Activated CD4-positive, alpha-beta T cell treated with anti-CD3 and anti-CD28 coated beads, Interleukin-2, amount 10 ng/mL, durations not matched to agents 7 days and 5 days (primary cell): ENCODE data around the gene UPK3A. TPM values are rescaled to one million over a fixed set of nuclear protein-coding genes. Genes with fewer than 3 reads are reported as not detected.
A peak's percentile ranks its signal among the peaks of the same experiment; 100 is the strongest.

Experiments
- CTCF ChIA-PET: fragments of 350-600 bp; sonication (Branson Sonifier 250); formaldehyde crosslinking; loops from one replicate; lab custom pipeline; 2021; ENCODE audit warnings: antibody characterized with exemption; lab: Charles Lee
- POLR2A ChIA-PET: fragments of 350-600 bp; sonication (Branson Sonifier 250); formaldehyde crosslinking; loops from one replicate; lab custom pipeline; 2021; ENCODE audit warnings: antibody characterized with exemption; lab: Charles Lee
- DNase-seq: peaks from one replicate; pipeline ENCODE4 v3.0.0-alpha.2; 2020
- H3K27ac Mint-ChIP-seq: one replicate; pipeline ENCODE4 v1.8.0; 2021; ENCODE audit warnings: mild to moderate bottlenecking, moderate library complexity, mixed read lengths
- H3K27me3 Mint-ChIP-seq: one replicate; pipeline ENCODE4 v1.8.0; 2021; ENCODE audit warnings: mixed read lengths
- H3K36me3 Mint-ChIP-seq: one replicate; pipeline ENCODE4 v1.8.0; 2021; ENCODE audit warnings: low read depth, mixed read lengths
- H3K4me1 Mint-ChIP-seq: one replicate; pipeline ENCODE4 v1.8.0; 2021; ENCODE audit warnings: mixed read lengths
- H3K4me3 Mint-ChIP-seq: one replicate; pipeline ENCODE4 v1.8.0; 2021; ENCODE audit warnings: mild to moderate bottlenecking, moderate library complexity, mixed read lengths
- H3K9me3 Mint-ChIP-seq: one replicate; pipeline ENCODE4 v1.8.0; 2021; ENCODE audit warnings: mixed read lengths
- total RNA-seq, 2 experiments: library from RNA; stranded (reverse); gene quantifications; one replicate each; pipeline ENCODE4 v1.2.3, GENCODE V29; 2021

The UPK3A gene
- total RNA-seq, 2 experiments from 2014 or later = not detected

DNA sequence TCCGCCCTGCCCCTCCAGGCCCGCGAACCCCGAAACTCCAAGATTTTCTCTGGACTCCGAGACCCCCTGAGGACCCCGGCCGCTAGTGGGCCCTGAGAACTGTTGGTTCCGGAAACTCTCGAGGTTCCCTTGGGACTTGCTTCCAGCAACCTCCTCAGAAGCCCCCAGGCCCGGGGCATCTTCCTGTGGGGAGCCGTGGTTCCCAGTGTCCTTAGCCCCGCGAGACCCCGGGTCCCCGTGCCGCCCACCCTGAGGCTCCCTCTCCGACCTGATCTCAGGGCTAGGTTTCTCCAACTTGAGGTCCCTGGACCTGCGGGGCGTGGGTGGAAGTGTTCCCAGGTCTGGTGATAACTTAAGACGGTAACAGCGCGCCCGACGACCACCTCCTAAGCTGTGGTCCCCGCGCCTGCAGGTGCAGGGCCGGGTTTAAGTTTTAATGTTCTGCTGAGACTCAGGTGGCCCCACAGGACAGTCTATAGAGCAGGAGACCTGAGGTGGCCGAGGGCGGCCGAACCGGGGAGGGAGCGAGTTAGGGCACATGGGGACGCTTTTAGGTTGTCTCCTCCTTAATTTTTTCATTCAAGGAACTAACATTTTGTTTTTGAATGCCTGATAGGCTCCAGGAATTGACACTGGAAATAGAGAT is 25.7 kb downstream of the UPK3A start:
- CTCF ChIA-PET = no interaction called here
- DNase-seq = no peak
- H3K9me3 Mint-ChIP-seq = no peaks in the 10 kb centered on the region
- peak overlapping the region; percentile 80 for H3K27ac Mint-ChIP-seq
- peak overlapping the region; percentile 81 for H3K4me3 Mint-ChIP-seq
- peaks cover 58% of the 10 kb centered on the region for H3K4me1 Mint-ChIP-seq
- H3K36me3 Mint-ChIP-seq = peaks cover 15% of the 10 kb centered on the region
- H3K27me3 Mint-ChIP-seq = no peaks in the 10 kb centered on the region
- POLR2A ChIA-PET = no interaction called here

DNA sequence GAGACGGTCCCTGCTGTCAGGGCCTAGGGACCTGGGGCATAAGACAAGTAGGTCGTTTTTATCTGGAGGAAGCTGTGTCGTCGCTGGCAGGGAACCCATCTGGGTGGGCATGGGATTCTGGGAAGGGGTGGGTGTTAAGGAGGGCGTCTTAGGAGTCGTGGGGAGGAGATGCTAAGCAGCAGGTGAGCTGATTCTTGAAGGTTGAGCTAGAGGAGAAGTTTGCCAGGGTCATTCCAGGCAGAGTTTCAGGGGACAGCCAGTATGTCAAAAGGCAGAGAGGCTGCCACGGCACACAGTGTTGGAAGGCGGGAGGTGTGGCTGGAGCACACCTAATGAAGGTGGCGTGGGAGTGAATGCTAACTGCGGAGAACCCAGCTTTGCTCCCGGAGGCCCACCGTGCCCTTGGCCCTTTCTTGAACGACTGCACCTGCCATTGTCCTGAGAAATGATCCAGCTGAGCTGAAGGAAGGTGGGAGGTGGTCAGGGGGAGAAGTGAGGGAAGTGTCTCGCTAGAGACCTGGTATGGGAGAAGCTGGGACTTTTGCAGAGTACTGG is 26.3 kb downstream of the UPK3A start:
- DNase-seq = no peak
- H3K27ac Mint-ChIP-seq = peak overlapping the region; percentile 80
- H3K4me1 Mint-ChIP-seq = peaks cover 64% of the 10 kb centered on the region
- CTCF ChIA-PET = no interaction called here
- POLR2A ChIA-PET = no interaction called here
- peaks cover 15% of the 10 kb centered on the region for H3K36me3 Mint-ChIP-seq
- H3K4me3 Mint-ChIP-seq = peak overlapping the region; percentile 81
- H3K9me3 Mint-ChIP-seq = no peaks in the 10 kb centered on the region
- H3K27me3 Mint-ChIP-seq = no peaks in the 10 kb centered on the region

DNA sequence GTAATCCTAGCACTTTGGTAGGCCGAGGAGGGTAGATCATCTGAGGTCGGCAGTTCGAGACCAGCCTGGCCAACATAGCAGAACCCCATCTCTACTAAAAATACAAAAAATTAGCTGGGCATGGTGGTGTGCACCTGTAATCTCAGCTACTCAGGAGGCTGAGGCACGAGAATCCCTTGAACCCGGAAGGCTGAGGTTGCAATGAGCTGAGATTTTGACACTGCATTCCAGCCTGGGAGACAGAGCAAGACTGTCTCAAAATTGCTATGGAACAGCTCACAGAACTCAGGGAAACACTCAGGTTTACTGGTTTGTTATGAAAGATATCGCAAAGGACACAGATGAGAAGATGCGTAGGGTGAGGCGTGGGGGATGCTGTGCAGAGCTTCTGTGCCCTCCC is 27.7 kb downstream of the UPK3A start:
- ChIA-PET CTCF (interaction anchor here (0.9 kb wide), 1 partner anchor 10 kb away, joined by 3 read pairs; no protein-coding TSS in a partner anchor), POLR2A (no interaction called here)
- Mint-ChIP-seq H3K9me3 (no peaks in the 10 kb centered on the region), H3K4me3 (no peak overlapping the region), H3K4me1 (peaks cover 74% of the 10 kb centered on the region), H3K27ac (no peak overlapping the region), H3K36me3 (peaks cover 15% of the 10 kb centered on the region), H3K27me3 (no peaks in the 10 kb centered on the region)
- no peak for DNase-seq

DNA sequence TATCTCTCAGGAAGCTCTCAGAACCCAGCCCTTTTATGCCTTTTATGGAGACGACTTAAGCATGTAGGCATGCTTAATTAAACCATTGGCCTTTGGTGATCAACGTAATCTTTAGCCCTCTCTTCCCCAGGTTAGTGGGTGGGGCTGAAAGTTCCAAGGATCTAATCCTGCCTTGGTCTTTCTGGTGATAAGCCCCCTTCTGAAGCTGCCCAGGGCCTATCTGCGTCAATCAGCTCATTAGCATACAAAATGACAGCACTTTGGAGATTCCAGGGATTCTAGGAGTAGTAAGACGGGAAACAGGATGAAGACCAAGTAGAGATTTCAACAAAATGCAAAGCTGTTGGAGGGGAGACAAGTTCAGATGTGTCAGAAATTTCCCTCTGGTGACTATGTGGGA is 28.1 kb downstream of the UPK3A start:
- H3K9me3 Mint-ChIP-seq = no peaks in the 10 kb centered on the region
- no peak overlapping the region for H3K4me3 Mint-ChIP-seq
- H3K27me3 Mint-ChIP-seq = no peaks in the 10 kb centered on the region
- H3K27ac Mint-ChIP-seq = peak overlapping the region; percentile 19
- H3K36me3 Mint-ChIP-seq = peaks cover 15% of the 10 kb centered on the region
- H3K4me1 Mint-ChIP-seq = peaks cover 79% of the 10 kb centered on the region
- no peak for DNase-seq
- ChIA-PET CTCF (interaction anchor here (0.6 to 1.1 kb wide), 3 partner anchors 10 to 1464 kb away, joined by 3 read pairs; no protein-coding TSS in a partner anchor), POLR2A (no interaction called here)

DNA sequence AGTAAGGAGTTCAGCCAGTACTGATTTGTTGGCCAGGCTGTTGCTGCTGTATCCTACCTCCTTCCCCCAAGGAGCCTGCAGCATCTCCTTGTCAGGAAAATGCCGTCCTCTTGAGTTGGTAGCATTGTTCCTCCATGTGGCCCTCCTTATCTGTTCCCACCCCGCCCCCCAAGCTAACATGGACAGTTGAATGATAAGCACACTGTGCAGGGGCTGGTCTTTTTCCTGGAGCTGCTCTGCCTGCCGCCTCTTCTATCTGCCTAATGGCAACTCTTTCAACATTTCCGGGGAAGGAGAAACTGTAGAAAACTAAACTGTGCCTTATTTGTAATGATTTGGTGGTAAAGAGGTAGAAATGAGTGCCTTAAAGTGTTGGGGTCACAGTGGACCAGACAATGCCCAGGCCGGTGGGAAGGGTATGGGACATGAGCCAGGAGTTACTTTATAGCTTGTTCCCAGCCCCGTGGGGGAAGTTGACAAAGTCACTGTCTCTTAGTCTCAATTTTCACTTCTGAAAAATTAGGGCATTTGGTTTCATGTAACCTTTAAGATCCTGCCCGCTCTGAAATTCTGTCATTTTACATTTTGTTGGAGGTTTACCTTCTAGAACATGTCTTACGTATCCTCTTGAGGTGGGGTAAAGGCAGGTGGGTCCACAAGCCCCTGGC is 29.4 kb downstream of the UPK3A start:
- Mint-ChIP-seq H3K36me3 (peaks cover 15% of the 10 kb centered on the region), H3K27ac (no peak overlapping the region), H3K4me1 (peaks cover 82% of the 10 kb centered on the region), H3K27me3 (no peaks in the 10 kb centered on the region), H3K4me3 (no peak overlapping the region), H3K9me3 (no peaks in the 10 kb centered on the region)
- ChIA-PET POLR2A (no interaction called here), CTCF (interaction anchor here (0.6 to 1.2 kb wide), 3 partner anchors 9 to 28 kb away, joined by 3 to 5 read pairs (median 3); no protein-coding TSS in a partner anchor)
- no peak for DNase-seq

DNA sequence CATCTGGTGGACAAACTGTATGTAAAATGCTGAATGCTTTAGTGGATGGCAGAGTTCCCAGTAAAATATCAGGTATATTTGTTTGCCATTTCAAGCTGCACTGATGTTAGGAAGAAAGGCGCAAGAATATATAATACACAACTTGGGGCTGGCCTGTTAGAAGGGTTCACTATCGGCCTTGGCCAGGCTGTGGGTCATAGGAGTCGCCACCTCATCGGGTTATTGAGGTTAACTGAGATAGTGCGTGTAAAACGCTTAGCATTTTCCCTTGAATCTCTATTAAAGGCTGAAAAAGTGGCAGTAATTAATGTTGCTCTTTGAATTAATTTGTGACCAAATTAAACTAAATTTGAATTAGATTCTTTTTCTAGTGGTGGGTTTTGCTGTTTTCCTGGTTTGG is 30.0 kb downstream of the UPK3A start:
- ChIA-PET POLR2A (no interaction called here), CTCF (interaction anchor here (1.2 kb wide), 1 partner anchor 9 kb away, joined by 5 read pairs; no protein-coding TSS in a partner anchor)
- Mint-ChIP-seq H3K27ac (no peak overlapping the region), H3K4me3 (no peak overlapping the region), H3K27me3 (no peaks in the 10 kb centered on the region), H3K36me3 (peaks cover 19% of the 10 kb centered on the region), H3K9me3 (no peaks in the 10 kb centered on the region), H3K4me1 (peaks cover 84% of the 10 kb centered on the region)
- DNase-seq = no peak

DNA sequence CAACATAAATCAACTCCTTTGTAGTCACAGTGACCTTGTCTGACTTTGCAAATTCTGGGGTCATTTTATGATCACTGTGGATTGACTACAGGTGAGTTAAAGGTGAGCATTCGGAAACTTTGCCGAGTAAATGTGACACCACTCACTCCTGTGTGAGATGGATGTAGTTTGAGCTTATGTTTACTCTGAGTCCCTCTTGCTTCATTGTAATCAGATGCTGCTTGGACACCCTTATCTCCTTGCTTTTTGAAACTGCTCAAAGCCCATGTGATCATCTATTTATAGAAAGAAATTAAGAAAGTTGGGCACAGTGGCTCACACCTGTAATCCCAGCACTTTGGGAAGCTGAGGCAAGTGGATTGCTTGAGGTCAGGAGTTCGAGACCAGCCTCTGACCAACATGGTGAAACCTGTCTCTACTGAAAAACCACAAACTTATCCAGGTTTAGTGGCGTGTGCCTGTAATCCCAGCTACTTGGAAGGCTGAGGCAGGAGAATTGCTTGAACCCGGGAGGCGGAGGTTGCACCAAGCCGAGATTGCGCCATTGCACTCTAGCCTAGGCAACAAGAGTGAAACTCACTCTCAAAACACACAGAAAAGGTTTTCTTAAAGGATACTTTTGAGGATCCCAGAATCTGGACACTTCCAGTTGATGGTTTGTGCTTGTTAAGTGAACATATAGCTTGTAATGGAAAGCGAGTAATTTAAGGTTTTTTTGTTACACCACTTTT is 32.2 kb downstream of the UPK3A start:
- Mint-ChIP-seq H3K4me3 (no peak overlapping the region), H3K27ac (peak overlapping the region; percentile 98), H3K9me3 (no peaks in the 10 kb centered on the region), H3K36me3 (peaks cover 23% of the 10 kb centered on the region), H3K4me1 (peaks cover 87% of the 10 kb centered on the region), H3K27me3 (no peaks in the 10 kb centered on the region)
- POLR2A ChIA-PET = no interaction called here
- CTCF ChIA-PET = no interaction called here
- DNase-seq = no peak

DNA sequence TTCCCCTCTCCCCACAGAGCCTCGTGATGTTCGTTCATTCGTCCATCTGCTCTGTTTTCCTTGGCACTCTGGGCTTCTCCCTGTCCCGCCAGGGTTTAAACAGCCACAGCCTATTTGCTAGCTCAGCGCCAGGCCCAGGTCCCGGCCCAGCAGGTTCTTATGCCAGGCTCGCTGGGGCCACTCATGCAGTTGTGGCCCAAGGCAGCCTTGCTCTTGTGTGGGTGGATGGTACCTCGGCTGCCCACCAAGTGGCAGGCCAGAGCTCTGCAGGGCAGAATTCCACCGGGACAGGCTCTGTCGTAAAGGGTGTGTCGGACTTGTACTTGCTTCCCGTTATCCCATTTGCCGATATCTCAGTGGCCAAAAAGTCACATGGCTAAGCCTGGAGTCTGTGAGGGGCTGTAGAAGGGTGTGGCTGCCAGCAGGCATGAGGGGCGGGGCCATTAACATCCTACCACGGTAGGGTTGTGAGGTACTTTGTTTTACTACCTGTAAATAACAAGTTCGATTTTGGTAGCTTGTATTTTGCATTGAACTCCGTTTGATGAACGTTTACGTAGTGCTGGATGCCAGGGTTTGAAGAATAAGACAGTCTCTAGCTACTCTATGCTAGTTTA is 32.9 kb downstream of the UPK3A start:
- Mint-ChIP-seq H3K27ac (peak overlapping the region; percentile 98), H3K4me3 (peak overlapping the region; percentile 77), H3K36me3 (peaks cover 23% of the 10 kb centered on the region), H3K27me3 (no peaks in the 10 kb centered on the region), H3K9me3 (no peaks in the 10 kb centered on the region), H3K4me1 (peaks cover 87% of the 10 kb centered on the region)
- DNase-seq = peak; percentile 47
- ChIA-PET POLR2A (no interaction called here), CTCF (no interaction called here)

DNA sequence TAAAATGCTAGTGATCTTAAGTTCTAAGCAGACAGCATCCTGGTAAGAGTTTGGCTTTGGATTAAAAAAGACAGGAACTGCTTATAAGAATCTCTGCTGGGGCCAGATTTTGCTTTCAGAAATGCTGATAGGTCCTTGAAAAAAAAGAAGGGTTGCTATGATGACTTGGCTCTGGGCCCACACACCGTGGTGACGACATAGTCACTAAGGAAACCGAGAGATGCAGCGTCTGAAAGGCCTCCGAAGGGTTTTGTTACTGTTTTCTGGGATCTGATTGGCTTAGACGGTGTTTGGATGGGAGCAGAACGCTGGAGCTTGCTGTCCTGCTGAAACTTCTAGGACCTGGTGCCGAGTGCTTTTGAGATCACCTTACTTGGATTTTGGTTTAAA is 33.4 kb downstream of the UPK3A start:
- Mint-ChIP-seq H3K27me3 (no peaks in the 10 kb centered on the region), H3K4me1 (peaks cover 84% of the 10 kb centered on the region), H3K27ac (peak overlapping the region; percentile 98), H3K36me3 (peaks cover 23% of the 10 kb centered on the region), H3K4me3 (peak overlapping the region; percentile 77), H3K9me3 (no peaks in the 10 kb centered on the region)
- DNase-seq = peak; percentile 93
- CTCF ChIA-PET = interaction anchor here (0.7 kb wide), 1 partner anchor 37 kb away, joined by 3 read pairs; no protein-coding TSS in a partner anchor
- POLR2A ChIA-PET = no interaction called here

DNA sequence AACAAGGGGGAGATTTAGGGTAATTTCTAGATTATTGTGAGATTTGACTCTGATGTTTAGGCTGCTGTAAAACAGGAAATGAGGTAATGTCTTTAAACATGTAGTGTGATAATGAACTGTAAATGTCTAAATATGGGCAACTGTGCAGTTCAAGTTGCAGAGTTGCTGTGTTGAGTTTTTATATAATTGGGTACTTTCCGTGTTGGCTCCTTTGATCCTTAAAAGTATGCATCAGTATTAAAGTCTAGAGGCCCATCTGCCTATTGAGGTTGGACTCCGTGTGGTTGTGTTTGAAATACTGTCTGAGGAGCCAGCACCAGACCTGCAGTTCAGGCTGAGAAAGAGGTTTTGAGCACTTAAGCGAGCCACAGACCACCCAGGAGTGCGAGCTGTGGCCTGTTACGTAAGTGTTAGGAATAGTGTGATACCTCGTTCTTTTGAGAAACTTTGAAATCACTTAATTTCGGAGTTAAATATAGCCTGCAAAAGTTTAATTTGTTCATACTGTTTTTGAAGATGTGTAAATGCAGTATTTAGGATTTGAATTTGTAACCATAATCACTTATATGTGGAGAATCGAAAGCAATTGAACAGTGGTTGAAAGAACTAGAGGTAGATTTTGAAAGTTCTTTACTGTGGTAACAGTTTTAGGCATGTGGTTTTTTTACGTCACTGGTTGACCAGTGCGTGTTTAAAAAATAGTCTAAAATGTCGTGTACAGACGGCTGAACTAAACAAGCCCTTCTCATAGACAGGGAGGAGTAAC is 34.0 kb downstream of the UPK3A start:
- H3K9me3 Mint-ChIP-seq = no peaks in the 10 kb centered on the region
- peaks cover 86% of the 10 kb centered on the region for H3K4me1 Mint-ChIP-seq
- peak overlapping the region; percentile 98 for H3K27ac Mint-ChIP-seq
- peak; percentile 63 for DNase-seq
- ChIA-PET POLR2A (interaction anchor here (0.6 kb wide), 1 partner anchor 23 kb away, joined by 4 read pairs; no protein-coding TSS in a partner anchor), CTCF (interaction anchor here (0.7 kb wide), 1 partner anchor 37 kb away, joined by 3 read pairs; no protein-coding TSS in a partner anchor)
- no peaks in the 10 kb centered on the region for H3K27me3 Mint-ChIP-seq
- H3K4me3 Mint-ChIP-seq = peak overlapping the region; percentile 77
- peaks cover 27% of the 10 kb centered on the region for H3K36me3 Mint-ChIP-seq

DNA sequence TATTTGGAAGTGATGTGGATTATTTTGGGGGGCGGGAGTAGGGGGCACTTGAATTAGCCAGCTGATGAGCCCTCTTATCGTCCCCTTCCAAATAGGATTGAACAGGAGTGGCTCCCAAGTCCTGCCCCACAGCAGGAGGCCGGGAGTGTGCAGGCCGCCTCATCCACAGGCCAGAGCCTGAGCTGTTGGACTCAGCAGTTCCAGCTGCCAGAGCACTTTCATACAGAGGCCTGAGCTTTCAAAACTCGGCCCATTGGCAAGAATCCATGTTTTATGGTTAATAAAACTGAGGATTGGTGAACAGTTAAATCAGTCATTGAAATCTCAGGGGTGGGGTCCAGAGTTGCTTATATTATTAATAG is 34.6 kb downstream of the UPK3A start:
- ChIA-PET CTCF (no interaction called here), POLR2A (interaction anchor here (0.6 kb wide), 1 partner anchor 22 kb away, joined by 4 read pairs; no protein-coding TSS in a partner anchor)
- Mint-ChIP-seq H3K4me3 (peak overlapping the region; percentile 77), H3K27ac (peak overlapping the region; percentile 98), H3K9me3 (no peaks in the 10 kb centered on the region), H3K4me1 (peaks cover 87% of the 10 kb centered on the region), H3K27me3 (no peaks in the 10 kb centered on the region), H3K36me3 (peaks cover 32% of the 10 kb centered on the region)
- no peak for DNase-seq
